ENCODE measurements around the gene DDR2. TPM values are rescaled to one million over a fixed set of nuclear protein-coding genes. Genes with fewer than 3 reads are reported as not detected.

DDR2 gene
- total RNA-seq, 1 experiment from 2014 or later: 36.5 TPM

GRCh38 chr1:162629651-162630050 lies 2.6 kb upstream of the DDR2 start:
- DNase-seq (ENCODE audit: low spot score): no peak

GRCh38 chr1:162631546-162632191 lies 595 bp upstream of the DDR2 start:
- DNase-seq (ENCODE audit: low spot score): peak; percentile 22

GRCh38 chr1:162632698-162633080 lies 425 bp downstream of the DDR2 start:
- DNase-seq (ENCODE audit: low spot score): peak; percentile 29

GRCh38 chr1:162633081-162633762 lies 958 bp downstream of the DDR2 start:
- peak; percentile 37 for DNase-seq (ENCODE audit: low spot score)

GRCh38 chr1:162635418-162635817 lies 3.2 kb downstream of the DDR2 start:
- DNase-seq (ENCODE audit: low spot score): no peak

- no peak for DNase-seq (ENCODE audit: low spot score)
Observed at GRCh38 chr1:162639718-162640117, 7.5 kb downstream of the DDR2 start.

GRCh38 chr1:162641114-162641513 lies 8.8 kb downstream of the DDR2 start:
- DNase-seq (ENCODE audit: low spot score): no peak

- no peak for DNase-seq (ENCODE audit: low spot score)
Observed at GRCh38 chr1:162644986-162645314, 12.7 kb downstream of the DDR2 start.

GRCh38 chr1:162645666-162646065 lies 13.4 kb downstream of the DDR2 start:
- no peak for DNase-seq (ENCODE audit: low spot score)

GRCh38 chr1:162649583-162649982 lies 17.3 kb downstream of the DDR2 start:
- no peak for DNase-seq (ENCODE audit: low spot score)

GRCh38 chr1:162654915-162655620 lies 22.8 kb downstream of the DDR2 start:
- no peak for DNase-seq (ENCODE audit: low spot score)

GRCh38 chr1:162656266-162656665 lies 24.0 kb downstream of the DDR2 start:
- no peak for DNase-seq (ENCODE audit: low spot score)

- no peak for DNase-seq (ENCODE audit: low spot score)
Observed at GRCh38 chr1:162660574-162660973, 28.3 kb downstream of the DDR2 start.

- no peak for DNase-seq (ENCODE audit: low spot score)
Observed at GRCh38 chr1:162661336-162661735, 29.1 kb downstream of the DDR2 start.

- DNase-seq (ENCODE audit: low spot score): no peak
Observed at GRCh38 chr1:162662013-162662412, 29.7 kb downstream of the DDR2 start.

GRCh38 chr1:162663086-162663485 lies 30.8 kb downstream of the DDR2 start:
- no peak for DNase-seq (ENCODE audit: low spot score)

GRCh38 chr1:162663589-162664106 lies 31.4 kb downstream of the DDR2 start:
- no peak for DNase-seq (ENCODE audit: low spot score)

GRCh38 chr1:162666006-162666645 lies 33.9 kb downstream of the DDR2 start:
- no peak for DNase-seq (ENCODE audit: low spot score)

- no peak for DNase-seq (ENCODE audit: low spot score)
Observed at GRCh38 chr1:162667381-162668080, 35.3 kb downstream of the DDR2 start.

GRCh38 chr1:162670928-162671663 lies 38.8 kb downstream of the DDR2 start:
- no peak for DNase-seq (ENCODE audit: low spot score)

All from H4 (cell line).